HG02571 (cell line): ENCODE measurements around the gene ETNPPL.

Source experiments
- ATAC-seq: cut with Tn5 transposase; IDR thresholded peaks from one replicate; pipeline ENCODE4 v1.9.1; 2021; ENCODE audit warnings: mild to moderate bottlenecking, moderate library complexity; ENCODE audit not compliant: unreplicated experiment

ETNPPL gene

GRCh38 chr4:108762559-108763225, at the start of gene ETNPPL:
Gene ETNPPL, minus strand, starts transcription at chr4:108763053. Its CDS starts 155 bp downstream, at chr4:108762898.
- no peak for ATAC-seq

GRCh38 chr4:108811486-108811885, 48.6 kb upstream of the ETNPPL start:
- ATAC-seq, result no peak

- no peak for ATAC-seq
These were observed 47.2 kb upstream of the ETNPPL start for GRCh38 chr4:108810087-108810486.

GRCh38 chr4:108804648-108805273, 41.9 kb upstream of the ETNPPL start:
- no peak for ATAC-seq

GRCh38 chr4:108799306-108799705, 36.5 kb upstream of the ETNPPL start:
- ATAC-seq, result no peak

GRCh38 chr4:108796173-108796572, 33.3 kb upstream of the ETNPPL start:
- no peak for ATAC-seq

- ATAC-seq, result no peak
These were observed 32.9 kb upstream of the ETNPPL start for GRCh38 chr4:108795733-108796132.

GRCh38 chr4:108794136-108794535, 31.3 kb upstream of the ETNPPL start:
- no peak for ATAC-seq

- ATAC-seq, result no peak
These were observed 30.6 kb upstream of the ETNPPL start for GRCh38 chr4:108793415-108793814.

GRCh38 chr4:108788731-108789130, 25.9 kb upstream of the ETNPPL start:
- ATAC-seq, result no peak

GRCh38 chr4:108787724-108788123, 24.9 kb upstream of the ETNPPL start:
- no peak for ATAC-seq

- no peak for ATAC-seq
These were observed 24.3 kb upstream of the ETNPPL start for GRCh38 chr4:108787106-108787505.

GRCh38 chr4:108786351-108786750, 23.5 kb upstream of the ETNPPL start:
- ATAC-seq, result no peak

GRCh38 chr4:108783665-108784463, 21.0 kb upstream of the ETNPPL start:
- ATAC-seq, result no peak

GRCh38 chr4:108779958-108780357, 17.1 kb upstream of the ETNPPL start:
- ATAC-seq, result no peak

GRCh38 chr4:108777388-108777787, 14.5 kb upstream of the ETNPPL start:
- no peak for ATAC-seq

GRCh38 chr4:108775921-108776320, 13.1 kb upstream of the ETNPPL start:
- ATAC-seq, result no peak

- no peak for ATAC-seq
These were observed 12.1 kb upstream of the ETNPPL start for GRCh38 chr4:108774809-108775530.

GRCh38 chr4:108772402-108772801, 9.5 kb upstream of the ETNPPL start:
- no peak for ATAC-seq

- ATAC-seq, result no peak
These were observed 3.2 kb upstream of the ETNPPL start for GRCh38 chr4:108766058-108766457.

- no peak for ATAC-seq
These were observed 1.1 kb upstream of the ETNPPL start for GRCh38 chr4:108763986-108764385.
